ENCODE results near the gene SIRT6.
"Not testable (repeated sequence)": the region's sequence is repeated elsewhere in the genome, so short reads cannot be mapped to it uniquely, and the experiment has no call there.

Gene SIRT6

DNA sequence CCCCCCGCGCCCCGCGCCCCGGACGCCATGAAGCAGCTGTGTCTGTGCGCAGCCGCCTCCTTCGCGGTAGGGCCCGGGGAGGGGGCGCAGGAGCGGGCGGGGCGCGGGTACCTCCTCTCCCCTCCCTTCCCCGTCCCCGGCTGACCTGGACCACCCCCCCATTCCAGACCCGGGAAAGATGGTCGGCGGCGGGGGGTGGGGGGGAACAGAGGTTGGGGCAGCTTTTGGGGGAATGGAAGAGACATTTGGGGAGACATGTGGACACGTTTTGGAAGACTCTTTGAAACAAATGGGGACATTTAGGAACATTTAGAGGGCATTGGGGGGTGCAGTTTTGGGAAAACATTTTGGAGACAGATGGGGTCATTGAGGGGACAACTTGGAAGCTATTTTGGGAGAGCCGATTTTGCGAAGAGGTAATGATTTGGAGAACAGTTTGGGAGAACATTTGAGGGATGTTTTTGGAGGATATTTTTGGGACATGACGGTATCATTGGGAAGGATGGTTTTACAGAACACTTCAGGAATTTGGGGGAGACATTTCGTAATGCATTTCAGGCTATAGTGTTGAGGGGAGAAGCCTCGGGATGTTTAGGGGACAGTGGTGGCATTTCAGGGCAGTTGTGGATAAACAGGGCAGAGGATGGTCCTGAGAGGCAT lies 16.2 kb upstream of the SIRT6 start:
- no peak for DNase-seq

DNA sequence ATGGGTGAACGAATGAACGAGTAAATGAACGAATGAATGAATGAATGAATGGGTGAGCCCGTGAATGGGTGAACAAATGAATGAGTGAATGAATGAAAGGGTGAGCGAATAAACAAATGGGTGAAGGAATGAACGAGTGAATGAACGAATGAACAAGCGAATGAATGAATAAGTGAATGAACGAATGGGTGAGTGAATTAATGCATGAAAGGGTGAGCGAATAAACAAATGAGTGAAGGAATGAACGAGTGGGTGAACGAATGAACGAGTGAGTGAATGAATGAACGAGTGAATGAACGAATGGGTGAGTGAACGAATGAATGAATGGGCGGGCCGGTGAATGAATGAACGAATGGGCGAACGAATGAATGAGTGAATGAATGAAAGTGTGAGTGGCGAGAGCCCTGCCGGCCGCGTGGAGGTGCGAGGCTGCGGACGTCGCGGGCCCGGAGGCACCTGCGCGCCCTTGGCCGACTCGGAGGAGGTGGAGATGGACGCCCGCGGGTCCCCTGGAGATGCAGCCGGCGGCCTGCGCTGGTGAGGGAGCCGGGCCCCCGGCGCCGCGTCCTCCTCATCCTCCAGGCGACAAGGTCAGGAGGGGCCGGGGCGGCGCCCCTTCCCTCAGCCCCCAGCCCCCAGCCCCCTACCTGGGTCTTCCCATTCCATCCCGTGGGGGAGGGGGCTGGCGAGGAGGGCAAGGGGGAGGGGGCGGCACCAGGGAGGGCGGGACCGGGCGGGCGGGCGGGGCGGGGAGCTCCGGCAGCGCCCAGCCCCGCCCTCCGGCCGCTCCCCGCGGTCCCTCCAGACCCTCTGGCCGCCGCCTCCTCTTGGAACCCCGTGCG lies 15.5 kb upstream of the SIRT6 start:
- DNase-seq = no peak

DNA sequence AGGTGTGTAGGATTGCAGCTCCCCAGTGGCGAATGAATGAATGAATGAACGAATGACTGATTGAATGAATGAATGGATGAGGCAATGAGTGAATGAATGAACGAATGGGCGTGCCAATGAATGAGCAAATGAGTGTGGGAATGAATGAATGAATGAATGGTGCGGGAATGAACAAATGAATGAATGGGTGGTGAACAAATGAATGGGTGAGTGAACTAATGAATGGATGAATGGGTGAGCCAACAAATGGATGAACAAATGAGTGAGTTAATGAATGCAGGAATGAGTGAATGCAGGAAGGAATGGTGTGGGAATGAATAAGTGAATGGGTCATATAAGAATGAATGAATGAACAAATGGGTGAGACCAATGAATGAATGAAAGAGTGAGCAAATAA lies 14.9 kb upstream of the SIRT6 start:
- no peak for DNase-seq

DNA sequence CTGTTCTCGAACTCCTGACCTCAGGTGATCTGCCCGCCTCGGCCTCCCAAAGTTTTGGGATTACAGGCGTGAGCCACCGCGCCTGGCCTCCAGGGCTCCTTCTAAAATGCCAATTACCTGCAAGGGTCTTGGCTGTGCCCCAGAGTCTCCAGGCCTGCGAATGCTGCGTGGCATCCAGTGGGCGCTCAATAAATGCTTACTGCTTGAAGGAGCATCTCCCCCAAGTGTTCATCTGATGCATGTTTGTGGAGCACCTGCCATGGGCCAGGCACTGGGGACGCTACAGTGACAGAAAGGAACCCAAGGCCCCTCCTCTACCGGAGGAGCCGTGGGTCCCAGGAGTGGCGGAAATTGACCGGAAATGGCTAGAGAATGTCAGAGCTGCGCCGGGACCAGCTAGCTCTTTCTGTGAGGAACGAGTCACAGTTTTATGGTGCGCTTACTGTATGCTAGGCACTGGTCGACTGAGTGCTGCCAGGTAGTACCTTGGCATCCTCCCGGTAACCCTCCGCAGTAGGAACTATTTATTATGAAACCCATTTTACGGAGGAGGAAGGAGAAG lies 14.3 kb upstream of the SIRT6 start:
- DNase-seq = no peak

DNA sequence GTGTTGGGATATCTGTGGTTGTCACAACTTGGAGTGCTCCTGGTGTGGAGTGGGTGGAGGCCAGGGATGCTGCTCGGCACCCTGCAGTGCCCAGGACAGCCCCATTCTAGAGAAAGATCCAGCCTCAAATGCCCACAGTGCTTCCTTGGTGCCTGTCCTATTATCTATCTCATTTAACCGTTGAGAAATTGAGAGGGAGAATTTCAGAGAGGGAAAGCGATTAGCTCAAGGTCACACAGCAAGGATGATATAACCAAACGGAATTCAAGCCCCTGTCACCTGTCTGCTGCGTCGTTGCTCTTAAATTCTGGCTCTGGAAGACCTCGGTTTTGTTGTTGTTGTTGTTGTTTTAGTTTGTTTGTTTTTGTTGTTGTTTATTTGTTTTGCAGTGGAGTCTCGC lies 13.6 kb upstream of the SIRT6 start:
- no peak for DNase-seq

DNA sequence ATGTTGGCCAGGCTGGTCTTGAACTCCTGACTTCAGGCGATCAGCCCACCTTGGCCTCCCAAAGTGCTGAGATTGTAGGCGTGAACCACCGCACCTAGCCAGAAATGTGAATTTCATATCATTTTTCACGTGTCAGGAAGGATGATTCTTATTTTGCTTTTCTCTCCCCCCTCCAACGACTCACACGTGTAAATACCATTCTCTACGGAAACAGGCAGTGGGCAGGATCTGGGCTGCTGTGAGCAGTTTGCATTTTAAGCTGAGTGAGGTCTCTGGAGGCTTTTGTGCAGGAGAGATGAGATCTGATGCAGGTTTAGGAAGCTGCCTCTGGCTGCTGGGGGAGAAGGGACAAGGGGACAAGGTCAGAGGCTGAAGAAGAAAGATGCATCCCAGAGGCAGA lies 12.0 kb upstream of the SIRT6 start:
- DNase-seq = no peak

DNA sequence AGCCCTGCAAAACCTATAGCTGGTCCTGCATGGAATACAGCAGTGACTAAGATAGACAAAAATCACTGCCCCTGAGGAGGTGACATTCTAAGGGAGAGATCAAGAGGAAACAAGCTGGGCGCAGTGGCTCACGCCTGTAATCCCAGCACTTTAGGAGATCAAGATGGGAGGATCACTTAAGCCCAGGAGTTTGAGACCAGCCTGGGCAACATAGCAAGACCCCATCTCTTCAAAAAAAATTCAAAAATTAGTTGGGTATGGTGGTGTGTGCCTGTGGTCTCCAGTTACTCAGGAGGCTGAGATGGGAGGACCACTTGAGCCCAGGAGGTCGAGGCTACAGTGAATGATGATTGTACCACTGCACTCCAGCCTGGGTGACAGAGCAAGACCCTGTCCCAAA lies 10.2 kb upstream of the SIRT6 start:
- not testable (repeated sequence) for DNase-seq

DNA sequence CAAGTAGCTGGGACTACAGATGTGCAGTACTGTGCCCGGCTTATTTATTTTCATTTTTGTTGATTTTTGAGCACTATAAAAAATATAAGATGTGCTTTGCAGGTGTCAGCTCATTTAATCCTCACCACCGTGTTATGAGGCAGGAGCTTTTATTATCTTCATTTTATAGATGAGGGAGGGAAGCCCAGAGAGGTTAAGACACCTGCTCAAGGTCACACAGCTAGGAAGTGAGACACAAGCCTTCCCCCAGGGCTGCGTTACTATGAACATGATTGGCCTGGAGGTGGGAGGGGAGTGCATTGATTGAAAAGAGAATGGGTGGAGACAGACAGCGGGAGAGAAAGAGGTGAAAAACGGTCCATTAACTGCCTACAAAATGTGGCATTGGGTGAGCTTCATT lies 7.3 kb upstream of the SIRT6 start:
- no peak for DNase-seq

DNA sequence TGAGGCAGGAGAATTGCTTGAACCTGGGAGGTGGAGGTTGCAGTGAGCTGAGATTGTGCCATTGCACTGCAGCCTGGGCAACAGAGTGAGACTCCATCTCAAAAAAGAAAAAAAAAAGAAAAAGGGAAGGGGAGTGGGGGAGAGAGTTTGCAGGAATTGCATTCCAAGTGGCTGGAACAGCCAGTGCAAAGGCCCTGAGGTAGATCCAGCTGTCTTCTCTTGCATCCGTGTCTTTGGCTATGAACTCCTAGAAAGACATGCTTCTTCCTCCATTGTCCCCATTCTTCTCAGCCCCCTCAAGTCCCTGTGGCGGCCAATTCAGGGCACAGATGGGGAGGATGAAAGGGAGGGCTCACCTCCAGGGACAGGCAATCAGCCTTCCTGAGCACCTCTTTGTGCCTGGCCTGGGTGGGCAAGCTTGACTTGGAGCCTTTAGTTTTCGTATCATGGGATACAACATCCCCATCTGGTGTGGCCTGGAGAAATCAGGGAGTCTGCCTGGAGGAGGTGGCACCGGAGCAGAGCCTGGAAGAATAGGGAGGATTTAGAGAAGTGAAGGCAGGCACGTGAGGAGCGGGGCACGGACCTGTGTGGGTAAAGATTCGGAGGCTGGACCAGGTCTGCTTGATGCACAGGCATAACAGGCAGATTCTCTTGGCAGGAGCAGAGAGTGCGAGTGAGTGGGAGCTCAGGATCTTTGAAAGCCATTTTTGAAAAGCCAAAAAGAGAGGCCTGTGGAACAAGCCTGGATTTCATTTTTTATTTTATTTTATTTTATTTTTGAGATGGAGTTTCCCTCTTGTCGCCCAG lies 5.2 kb upstream of the SIRT6 start:
- DNase-seq = no peak

DNA sequence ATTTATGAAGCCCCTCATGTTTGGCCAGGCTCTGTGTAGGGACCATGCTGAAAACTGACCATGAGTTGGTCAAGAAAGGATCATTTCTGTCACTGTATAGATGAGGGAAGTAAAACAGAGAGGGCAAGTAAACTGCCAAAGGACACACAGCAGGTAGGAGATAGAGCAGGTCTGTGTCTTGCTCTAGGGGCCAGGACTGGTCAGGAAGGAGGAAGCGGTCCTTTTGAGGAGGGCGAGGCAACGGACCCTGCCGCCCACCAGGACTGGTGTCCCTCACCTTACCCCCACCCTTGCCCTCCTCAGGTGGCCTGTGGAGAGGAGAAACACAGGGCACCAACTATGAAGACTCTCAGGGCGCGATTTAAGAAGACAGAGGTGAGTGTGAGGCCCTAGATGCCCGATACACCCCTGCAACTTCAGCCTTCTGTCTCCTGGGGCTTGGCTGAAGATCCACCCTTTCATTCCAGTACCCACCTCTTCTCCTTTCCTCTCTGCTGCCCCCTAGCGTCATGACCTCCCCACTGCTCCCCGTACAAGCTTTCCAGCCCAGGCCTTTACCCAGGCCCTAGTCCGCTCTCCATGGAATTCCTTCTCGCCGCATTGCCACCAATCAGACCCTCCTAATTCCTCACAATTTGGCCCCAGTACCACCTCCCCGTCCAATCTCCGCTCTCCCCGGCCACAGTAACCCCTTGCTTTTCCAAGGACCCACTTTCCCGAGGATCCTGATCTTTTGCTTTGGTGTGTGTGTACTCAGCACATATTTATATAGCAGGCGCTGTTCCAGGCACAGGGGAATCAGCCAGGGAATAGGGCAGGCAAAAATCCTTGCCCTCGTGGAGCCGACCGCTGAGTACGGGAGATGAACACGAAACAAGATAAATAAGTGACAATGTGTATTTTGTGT lies 4.0 kb upstream of the SIRT6 start:
- peak; percentile 42 to 74 for DNase-seq

DNA sequence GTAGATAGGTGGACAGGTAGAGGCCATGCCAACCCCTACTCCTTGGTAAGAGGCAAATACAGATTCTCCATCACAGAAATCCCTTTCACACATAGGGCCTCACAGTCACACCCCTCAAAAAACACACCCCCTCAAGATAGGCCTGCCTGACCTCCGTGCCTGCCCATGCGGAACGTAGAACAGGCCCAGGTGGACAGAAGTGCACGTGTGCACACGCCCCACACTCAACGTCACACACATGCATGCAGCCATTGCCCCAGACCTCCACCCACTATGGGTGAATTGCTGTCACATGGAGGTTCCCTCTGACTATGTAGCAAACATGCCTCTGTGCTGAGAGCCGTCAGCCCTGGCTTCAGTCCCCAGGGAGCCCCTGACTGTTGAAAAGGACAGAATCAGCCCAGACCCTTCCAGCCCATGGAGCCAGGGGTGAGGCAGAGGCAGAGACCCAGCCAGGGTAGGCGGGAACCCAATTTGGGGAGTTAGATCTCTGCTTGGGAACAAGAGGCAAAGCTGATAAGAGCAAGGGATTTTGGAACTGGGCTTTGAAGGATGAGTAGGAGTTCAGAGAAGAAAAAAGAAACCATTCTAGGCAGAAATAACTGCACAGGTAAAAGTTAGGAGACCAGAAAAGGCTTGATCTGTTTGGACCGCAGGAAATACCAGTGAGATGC lies 3.2 kb upstream of the SIRT6 start:
- DNase-seq = no peak

DNA sequence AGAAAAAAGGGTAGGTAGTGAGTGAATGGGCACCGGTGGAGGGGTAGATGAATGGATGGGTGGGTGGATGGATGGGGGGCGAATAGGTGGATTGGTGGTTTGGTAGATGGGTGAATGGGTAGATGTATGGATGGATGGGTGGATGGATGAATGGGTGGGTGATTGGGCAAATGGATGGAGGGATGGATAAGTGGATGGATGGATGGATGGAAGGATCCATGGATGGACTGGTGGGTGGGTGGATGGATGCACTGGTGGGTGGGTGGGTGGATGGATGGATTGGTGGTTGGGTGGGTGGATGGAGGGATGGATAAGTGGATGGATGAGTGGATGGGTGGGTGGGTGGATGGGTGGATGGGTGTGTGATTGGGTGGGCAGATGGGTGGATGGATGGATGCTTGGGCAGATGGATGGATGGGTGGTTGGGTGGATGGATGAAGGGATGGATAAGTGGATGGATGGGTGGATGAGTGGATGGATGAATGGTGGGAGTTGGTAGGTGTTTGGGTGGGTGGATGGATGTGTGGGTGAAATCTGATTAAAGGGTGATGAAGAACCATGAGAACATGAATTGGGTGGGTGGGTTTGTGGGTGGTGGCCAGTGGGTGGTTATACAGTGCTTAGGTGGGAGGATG lies 2.5 kb upstream of the SIRT6 start:
- DNase-seq = no peak

DNA sequence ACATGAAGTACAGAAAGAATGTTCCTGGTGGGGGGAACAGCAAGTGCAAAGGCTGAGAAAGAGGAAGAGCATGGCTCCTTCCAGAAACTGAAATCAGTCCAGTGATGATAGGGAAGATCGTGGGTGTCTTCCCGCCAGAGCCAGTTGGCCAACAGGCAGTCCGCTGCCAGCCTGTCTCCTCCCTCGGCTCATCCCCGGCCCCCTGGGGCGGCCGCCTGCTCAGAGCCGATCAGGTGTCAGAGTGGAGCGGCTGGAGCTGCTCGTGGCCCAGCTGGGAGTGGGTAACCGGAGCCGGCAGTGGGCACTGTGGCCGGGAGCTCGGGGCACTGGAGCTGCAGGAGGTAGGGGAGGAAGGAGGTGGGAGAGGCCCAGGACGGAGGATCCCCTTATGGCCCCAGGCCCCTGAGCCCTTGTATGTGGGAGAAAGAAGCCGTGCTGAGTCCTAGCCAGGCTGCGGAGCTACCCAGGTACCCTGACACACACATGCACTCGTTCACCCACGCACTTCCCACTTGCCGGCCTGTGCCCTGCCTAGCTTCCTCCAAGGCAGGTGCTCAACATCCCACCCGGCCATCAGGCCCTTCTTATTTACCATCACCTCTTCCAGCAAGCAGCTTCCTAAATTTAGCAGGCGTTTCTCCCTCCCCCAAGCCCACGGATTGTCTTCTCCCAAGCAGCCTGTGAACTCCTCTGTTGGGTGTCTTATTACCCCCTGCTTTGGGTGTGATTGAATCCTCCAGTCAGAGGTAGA lies 1.8 kb upstream of the SIRT6 start:
- no peak for DNase-seq

DNA sequence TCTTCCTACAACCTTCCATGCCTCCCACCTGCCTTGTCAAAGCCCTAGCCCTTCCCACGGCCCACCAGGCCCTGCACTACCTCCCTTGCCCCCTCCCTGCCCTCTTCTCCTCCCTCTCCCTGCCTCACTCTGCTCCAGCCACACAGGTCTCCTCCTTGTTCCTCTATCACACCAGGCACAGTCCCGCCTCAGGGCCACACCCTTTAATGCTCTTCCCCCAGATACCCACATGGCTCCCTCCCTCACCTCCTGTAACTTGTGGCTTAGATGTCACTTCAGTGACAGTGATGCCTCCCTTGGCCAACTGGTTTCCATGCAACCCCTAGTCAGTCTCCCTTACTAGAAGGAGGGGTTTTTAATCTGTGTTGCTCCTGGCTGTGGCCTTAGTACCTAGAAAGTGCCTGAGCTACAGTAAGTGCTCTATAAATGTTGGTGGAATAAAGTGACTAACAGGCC lies 1.3 kb downstream of the SIRT6 start:
- no peak for DNase-seq

DNA sequence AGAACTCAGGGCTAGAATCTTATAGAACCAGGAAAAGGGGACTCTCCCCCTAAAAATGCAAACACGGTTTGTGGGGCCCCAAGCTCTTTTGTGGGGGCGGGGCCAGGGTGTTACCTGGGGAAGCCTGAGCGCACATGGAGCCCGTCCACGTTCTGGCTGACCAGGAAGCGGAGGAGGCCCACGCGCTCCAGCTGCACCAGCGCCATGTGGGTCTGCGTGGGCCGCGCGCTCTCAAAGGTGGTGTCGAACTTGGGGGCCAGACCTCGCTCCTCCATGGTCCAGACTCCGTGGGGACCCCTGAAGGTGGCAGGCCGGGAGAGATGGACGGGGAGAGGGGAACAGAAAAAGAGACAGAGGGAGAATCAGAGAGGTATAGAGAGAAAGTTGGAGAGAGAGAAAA lies 3.4 kb downstream of the SIRT6 start:
- no peak for DNase-seq

DNA sequence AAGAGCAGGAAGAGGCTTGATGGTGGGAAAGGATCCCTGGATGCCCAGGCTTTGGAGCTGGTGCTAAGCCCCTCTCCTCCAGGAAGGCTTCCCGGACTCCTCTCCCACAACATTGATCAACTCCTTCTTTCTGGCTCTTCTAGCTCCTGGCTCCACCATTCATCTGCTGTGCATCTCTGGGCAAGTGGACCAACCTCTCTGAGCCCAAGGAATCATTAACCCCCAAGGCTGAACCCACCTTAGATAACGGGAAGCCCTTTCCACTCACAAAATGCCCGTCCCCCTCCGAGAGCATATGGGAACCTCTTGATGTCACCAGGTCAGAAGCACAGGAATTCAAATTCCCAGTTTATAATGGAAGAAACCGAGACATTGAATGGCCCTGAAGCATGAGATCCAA lies 5.2 kb downstream of the SIRT6 start:
- DNase-seq = no peak

DNA sequence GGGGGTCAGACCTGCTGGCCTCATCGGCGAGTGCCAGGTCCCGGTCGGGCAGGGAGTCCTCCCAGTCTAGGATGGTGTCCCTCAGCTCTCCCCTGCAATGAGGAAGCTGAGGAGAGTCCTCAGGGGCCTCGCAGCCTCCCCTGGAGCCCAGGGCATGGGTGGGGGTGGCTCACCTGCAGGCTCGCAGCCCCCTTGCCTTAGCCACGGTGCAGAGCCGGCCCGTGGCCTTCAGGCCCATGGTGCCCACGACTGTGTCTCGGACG lies 6.8 kb downstream of the SIRT6 start:
- DNase-seq = no peak

DNA sequence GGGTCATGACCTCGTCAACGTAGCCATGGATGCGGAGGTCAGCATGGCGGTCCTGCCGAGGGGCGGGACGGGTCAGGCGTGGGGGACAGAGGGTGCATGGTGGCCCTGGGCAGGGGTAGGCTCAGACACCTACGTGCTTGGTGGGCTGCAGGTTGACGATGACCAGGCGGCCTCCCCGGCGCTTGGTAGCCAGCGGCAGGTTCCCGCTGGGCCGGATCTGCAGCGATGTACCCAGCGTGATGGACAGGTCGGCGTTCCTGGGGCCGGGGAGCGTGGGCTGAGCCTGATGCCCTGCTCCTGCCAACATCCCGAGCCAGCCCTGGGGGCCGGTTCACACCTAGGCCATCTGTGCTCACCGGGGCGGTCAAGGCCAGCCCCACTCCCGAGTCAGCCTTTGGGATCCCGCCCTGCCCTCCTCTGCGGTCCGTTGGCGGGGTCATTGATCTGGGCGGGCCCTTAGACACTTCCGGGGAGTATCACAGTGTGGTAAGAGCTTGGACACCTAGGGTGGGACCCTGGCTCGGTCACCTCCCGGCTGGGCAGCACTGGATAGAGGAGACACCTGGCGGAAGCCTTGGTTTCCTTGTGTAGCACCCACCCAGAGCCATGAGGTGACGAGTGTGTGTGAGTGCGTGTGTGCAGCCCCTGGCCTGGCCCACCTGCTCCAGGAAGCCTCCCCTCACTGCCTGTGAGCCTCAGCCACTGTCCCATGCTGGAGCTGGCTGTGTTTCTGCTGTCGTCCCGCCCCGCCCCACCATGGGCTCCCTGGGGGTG lies 7.3 kb downstream of the SIRT6 start:
- no peak for DNase-seq

DNA sequence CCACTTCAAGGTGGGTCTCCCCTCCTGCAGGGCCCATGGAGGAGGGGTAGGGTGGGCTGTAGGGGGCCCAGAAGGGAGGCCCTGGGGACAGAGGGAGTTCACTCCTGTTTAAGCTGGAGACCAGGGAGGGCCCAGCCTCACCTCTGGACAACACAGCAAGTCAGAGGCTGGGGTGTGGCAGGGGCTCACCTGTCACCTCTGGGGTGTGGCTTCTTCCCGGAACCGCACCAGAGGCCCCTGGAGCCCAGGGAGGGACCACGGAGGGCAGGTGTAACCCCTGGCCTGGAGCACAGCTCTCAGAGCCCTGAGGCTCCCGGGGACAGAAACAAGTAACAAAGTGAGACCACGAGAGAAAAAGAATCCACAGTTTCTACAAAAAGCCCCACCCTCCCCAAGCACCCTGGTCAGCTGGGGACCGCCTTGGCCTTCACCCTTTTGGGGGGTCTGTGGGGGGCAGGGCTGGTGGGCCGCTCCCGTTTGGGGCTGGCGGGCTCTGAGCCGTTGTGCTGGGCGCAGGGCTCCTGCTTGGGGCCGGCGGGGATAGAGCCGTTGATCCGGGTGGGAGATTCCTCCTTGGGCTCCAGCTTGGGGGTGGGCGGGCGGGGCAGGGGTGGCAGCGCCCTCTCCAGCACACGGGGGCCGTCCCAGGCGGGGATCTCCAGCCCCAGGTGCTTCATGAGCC lies 8.0 kb downstream of the SIRT6 start:
- no peak for DNase-seq

Measured in bone marrow (tissue), 2 donors.